Neural cell (in vitro differentiated cells): ENCODE data around the gene PPP1R9B. TPM values are rescaled to one million over a fixed set of nuclear protein-coding genes. Genes with fewer than 3 reads are reported as not detected.

ENCODE experiments used
- H2AFZ ChIP-seq: fragments of 200-600, 300-800 bp; sonication (generic), shearing (Covaris generic); 2 replicates; pipeline ENCODE4 v1.6.0; 2014; ENCODE audit warnings: low read depth, mild to moderate bottlenecking, antibody characterized with exemption, low read length, moderate library complexity
- H3F3A ChIP-seq: fragments of 200-600 bp; shearing (Covaris generic); 2 replicates; pipeline ENCODE4 v1.6.1; 2016; ENCODE audit warnings: mild to moderate bottlenecking, moderate library complexity, mixed read lengths, antibody characterized with exemption, low read length; ENCODE audit not compliant: insufficient read depth, poor library complexity, severe bottlenecking
- H3K27ac ChIP-seq: fragments of 200-600, 300-800 bp; sonication (generic), shearing (Covaris generic); 2 replicates; pipeline ENCODE4 v1.5.1; 2014; ENCODE audit warnings: mild to moderate bottlenecking, low read length, moderate library complexity
- H3K27me3 ChIP-seq: fragments of 300-800, 200-600 bp; sonication (generic), shearing (Covaris generic); 2 replicates; pipeline ENCODE4 v1.6.0; 2014; ENCODE audit warnings: mild to moderate bottlenecking, low read depth, low read length, moderate library complexity; ENCODE audit not compliant: insufficient read depth
- H3K36me3 ChIP-seq: fragments of 300-800, 200-600 bp; sonication (generic), shearing (Covaris generic); 2 replicates; pipeline ENCODE4 v1.5.1; 2014; ENCODE audit warnings: mild to moderate bottlenecking, antibody characterized with exemption, low read length, moderate library complexity; ENCODE audit not compliant: insufficient read depth
- H3K4me2 ChIP-seq: fragments of 300-800, 200-600 bp; sonication (generic), shearing (Covaris generic); 2 replicates; pipeline ENCODE4 v1.6.0; 2014; ENCODE audit warnings: mild to moderate bottlenecking, low read length
- H3K4me3 ChIP-seq: fragments of 300-800, 200-600 bp; sonication (generic), shearing (Covaris generic); 2 replicates; pipeline ENCODE4 v1.5.1; 2014; ENCODE audit warnings: mild to moderate bottlenecking, low read length, moderate library complexity
- H3K79me2 ChIP-seq: fragments of 200-600 bp; shearing (Covaris generic); replicated peaks from 2 replicates; pipeline ENCODE4 v1.6.0; 2014; ENCODE audit warnings: mild to moderate bottlenecking, low read length, moderate library complexity; ENCODE audit not compliant: insufficient read depth
- H3K9ac ChIP-seq: fragments of 300-800, 200-600 bp; sonication (generic), shearing (Covaris generic); 2 replicates; pipeline ENCODE4 v1.6.1; 2016; ENCODE audit warnings: mild to moderate bottlenecking, low read length, mixed read lengths
- H3K9me2 ChIP-seq: fragments of 200-600 bp; shearing (Covaris generic); 2 replicates; pipeline ENCODE4 v1.6.1; 2016; ENCODE audit warnings: mild to moderate bottlenecking, low read length, mixed read lengths; ENCODE audit not compliant: insufficient read depth
- H3K9me3 ChIP-seq: fragments of 200-600, 300-800 bp; sonication (generic), shearing (Covaris generic); 2 replicates; pipeline ENCODE4 v1.6.1; 2016; ENCODE audit warnings: mild to moderate bottlenecking, mixed run types, low read length, moderate library complexity, mixed read lengths
- H4K20me1 ChIP-seq: fragments of 200-600 bp; shearing (Covaris generic); 2 replicates; pipeline ENCODE4 v1.6.1; 2016; ENCODE audit warnings: mild to moderate bottlenecking, mixed run types; ENCODE audit not compliant: insufficient read depth
- CTCF ChIP-seq: fragments of 450-650 bp; IDR thresholded peaks from 2 replicates; pipeline ENCODE4 v1.5.1; 2014; ENCODE audit warnings: antibody characterized with exemption, mild to moderate bottlenecking, moderate library complexity; ENCODE audit not compliant: poor library complexity, severe bottlenecking
- EP300 ChIP-seq: fragments of 450-650 bp; conservative IDR thresholded peaks from 2 replicates; pipeline ENCODE4 v1.6.1; 2014; ENCODE audit warnings: antibody characterized with exemption, mild to moderate bottlenecking, moderate library complexity; ENCODE audit not compliant: poor library complexity, severe bottlenecking
- EZH2 ChIP-seq: fragments of 200-600, 300-800 bp; shearing (Covaris generic), sonication (generic); IDR thresholded peaks from 2 replicates; pipeline ENCODE4 v1.6.1; 2014; ENCODE audit warnings: antibody characterized with exemption, low read length, borderline replicate concordance, mild to moderate bottlenecking; ENCODE audit not compliant: insufficient read depth, poor library complexity, severe bottlenecking
- MXI1 ChIP-seq: fragments of 450-650 bp; conservative IDR thresholded peaks from 2 replicates; pipeline ENCODE4 v1.6.1; 2014; ENCODE audit warnings: antibody characterized with exemption, mild to moderate bottlenecking; ENCODE audit not compliant: poor library complexity, severe bottlenecking
- POLR2AphosphoS5 ChIP-seq: IDR thresholded peaks from 2 replicates; pipeline ENCODE4 v1.6.1; 2012
- RAD21 ChIP-seq: fragments of 450-650 bp; conservative IDR thresholded peaks from 2 replicates; pipeline ENCODE4 v1.6.1; 2014; ENCODE audit warnings: antibody characterized with exemption, mild to moderate bottlenecking, moderate library complexity
- REST ChIP-seq: IDR thresholded peaks from 2 replicates; pipeline ENCODE4 v1.6.1; 2012; ENCODE audit warnings: borderline replicate concordance
- SMC3 ChIP-seq: fragments of 450-650 bp; conservative IDR thresholded peaks from 2 replicates; pipeline ENCODE4 v1.6.1; 2014; ENCODE audit warnings: antibody characterized with exemption, mild to moderate bottlenecking, moderate library complexity; ENCODE audit not compliant: poor library complexity
- TAF1 ChIP-seq: IDR thresholded peaks from 2 replicates; pipeline ENCODE4 v1.6.1; 2012; ENCODE audit warnings: low read depth
- polyA plus RNA-seq: library from polyadenylated mRNA; depleted of rRNA; stranded (reverse); fragments of >200 nt; gene quantifications from 2 replicates; pipeline ENCODE4 v1.2.3, GENCODE V29; 2014

Gene PPP1R9B
- polyA plus RNA-seq, 1 donor from 2014 or later = 29.2 TPM

GRCh38 chr17:50157891-50158290 is 7.4 kb upstream of the PPP1R9B start:
- no peak overlapping the region for H3K4me2 ChIP-seq
- no peak overlapping the region for H3K9ac ChIP-seq
- no peaks in the 10 kb centered on the region for H3K36me3 ChIP-seq
- no peak for TF ChIP-seq EP300
- TF ChIP-seq MXI1 = no peak
- TF ChIP-seq CTCF = no peak
- TF ChIP-seq EZH2 = no peak
- no peak for TF ChIP-seq POLR2AphosphoS5
- TF ChIP-seq TAF1 = no peak
- TF ChIP-seq SMC3 = no peak
- TF ChIP-seq RAD21 = no peak
- TF ChIP-seq REST = no peak
- H4K20me1 ChIP-seq = no peaks in the 10 kb centered on the region
- no peaks in the 10 kb centered on the region for H3F3A ChIP-seq
- no peaks in the 10 kb centered on the region for H3K9me3 ChIP-seq
- no peaks in the 10 kb centered on the region for H3K27me3 ChIP-seq
- no peaks in the 10 kb centered on the region for H3K9me2 ChIP-seq
- no peak overlapping the region for H3K4me3 ChIP-seq
- no peak overlapping the region for H2AFZ ChIP-seq
- no peak overlapping the region for H3K27ac ChIP-seq
- H3K79me2 ChIP-seq = no peaks in the 10 kb centered on the region

GRCh38 chr17:50155115-50155819 is 4.8 kb upstream of the PPP1R9B start:
- H3K9ac ChIP-seq = no peak overlapping the region
- H3K9me2 ChIP-seq = no peaks in the 10 kb centered on the region
- H3K4me2 ChIP-seq = no peak overlapping the region
- H4K20me1 ChIP-seq = no peaks in the 10 kb centered on the region
- H3K36me3 ChIP-seq = no peaks in the 10 kb centered on the region
- H3K27me3 ChIP-seq = no peaks in the 10 kb centered on the region
- H3F3A ChIP-seq = no peaks in the 10 kb centered on the region
- TF ChIP-seq MXI1 (no peak), EZH2 (no peak), CTCF (no peak), SMC3 (no peak), POLR2AphosphoS5 (no peak), REST (no peak), RAD21 (no peak), TAF1 (no peak), EP300 (no peak)
- no peak overlapping the region for H3K27ac ChIP-seq
- no peak overlapping the region for H3K4me3 ChIP-seq
- H3K9me3 ChIP-seq = no peaks in the 10 kb centered on the region
- H3K79me2 ChIP-seq = peaks cover 4% of the 10 kb centered on the region
- no peak overlapping the region for H2AFZ ChIP-seq
